ENCODE data around the gene ARID3B. TPM values are rescaled to one million over a fixed set of nuclear protein-coding genes. Genes with fewer than 3 reads are reported as not detected.
"Not testable (repeated sequence)": the region's sequence is repeated elsewhere in the genome, so short reads cannot be mapped to it uniquely, and the experiment has no call there.

ARID3B gene, protein sequence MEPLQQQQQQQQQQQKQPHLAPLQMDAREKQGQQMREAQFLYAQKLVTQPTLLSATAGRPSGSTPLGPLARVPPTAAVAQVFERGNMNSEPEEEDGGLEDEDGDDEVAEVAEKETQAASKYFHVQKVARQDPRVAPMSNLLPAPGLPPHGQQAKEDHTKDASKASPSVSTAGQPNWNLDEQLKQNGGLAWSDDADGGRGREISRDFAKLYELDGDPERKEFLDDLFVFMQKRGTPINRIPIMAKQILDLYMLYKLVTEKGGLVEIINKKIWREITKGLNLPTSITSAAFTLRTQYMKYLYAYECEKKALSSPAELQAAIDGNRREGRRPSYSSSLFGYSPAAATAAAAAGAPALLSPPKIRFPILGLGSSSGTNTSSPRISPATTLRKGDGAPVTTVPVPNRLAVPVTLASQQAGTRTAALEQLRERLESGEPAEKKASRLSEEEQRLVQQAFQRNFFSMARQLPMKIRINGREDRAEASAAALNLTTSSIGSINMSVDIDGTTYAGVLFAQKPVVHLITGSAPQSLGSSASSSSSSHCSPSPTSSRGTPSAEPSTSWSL
- 6.8 TPM for total RNA-seq

DNA sequence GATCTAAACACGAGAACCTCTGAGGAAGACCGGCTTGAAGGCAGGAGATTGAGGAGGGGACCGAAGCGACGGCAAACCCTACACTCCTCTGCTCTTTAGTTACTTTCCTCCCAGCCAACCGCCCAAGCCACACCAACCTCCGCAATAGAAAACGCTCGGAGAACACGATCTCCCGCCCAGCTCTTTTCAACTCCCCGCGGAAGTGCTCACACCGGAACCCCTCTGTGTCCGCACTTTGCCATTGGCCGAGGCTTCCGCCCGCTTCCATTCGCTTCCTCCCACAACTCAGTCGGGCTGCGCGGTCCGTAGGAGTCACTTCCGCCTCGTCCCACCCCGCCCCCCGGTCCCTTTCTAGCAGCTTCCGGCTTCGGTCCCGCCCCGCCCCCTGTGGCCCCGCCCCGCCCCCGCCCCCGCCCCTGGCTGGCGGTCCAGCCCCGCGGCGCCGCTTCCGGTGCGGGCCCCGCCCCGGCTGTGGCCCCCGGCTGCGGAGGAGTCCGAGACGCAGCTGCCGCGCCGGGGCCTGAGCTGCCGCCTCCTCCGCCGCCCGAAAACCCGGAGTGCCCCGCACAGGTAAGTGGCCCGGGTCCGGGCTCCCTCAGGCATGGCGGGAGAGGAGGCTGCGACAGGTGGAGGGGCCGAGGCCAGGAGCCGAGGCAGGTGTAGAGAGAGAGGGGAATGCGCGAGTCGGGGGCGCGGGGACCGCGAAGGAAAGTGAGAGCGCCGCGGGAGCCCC, at the start of gene ARID3B:
ARID3B (plus strand) TSS at position 460 of the 733 bp plus-strand sequence. CDS start 2,717 bp downstream, outside the sequence.
- peak; percentile 98 for DNase-seq (ENCODE audit: low spot score)

DNA sequence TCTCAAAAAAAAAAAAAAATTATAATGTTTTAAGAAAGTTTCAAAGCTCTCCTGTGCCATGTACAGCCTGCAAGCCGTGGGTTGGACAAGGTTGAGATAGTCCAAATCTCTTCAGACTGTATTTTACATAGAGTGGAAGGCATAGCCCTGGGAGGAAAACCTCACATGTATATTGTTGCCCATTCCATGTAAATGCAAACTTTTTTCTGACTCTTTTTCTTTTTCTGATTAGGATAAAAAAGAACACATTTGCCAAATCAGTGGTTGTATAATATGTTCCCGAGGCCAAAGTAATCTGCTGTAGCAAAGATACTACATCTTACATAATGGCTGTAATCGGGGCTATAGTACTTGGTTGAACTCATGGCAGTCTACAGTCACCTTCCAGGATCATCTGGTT, 44.4 kb upstream of the ARID3B start:
- no peak for DNase-seq (ENCODE audit: low spot score)

DNA sequence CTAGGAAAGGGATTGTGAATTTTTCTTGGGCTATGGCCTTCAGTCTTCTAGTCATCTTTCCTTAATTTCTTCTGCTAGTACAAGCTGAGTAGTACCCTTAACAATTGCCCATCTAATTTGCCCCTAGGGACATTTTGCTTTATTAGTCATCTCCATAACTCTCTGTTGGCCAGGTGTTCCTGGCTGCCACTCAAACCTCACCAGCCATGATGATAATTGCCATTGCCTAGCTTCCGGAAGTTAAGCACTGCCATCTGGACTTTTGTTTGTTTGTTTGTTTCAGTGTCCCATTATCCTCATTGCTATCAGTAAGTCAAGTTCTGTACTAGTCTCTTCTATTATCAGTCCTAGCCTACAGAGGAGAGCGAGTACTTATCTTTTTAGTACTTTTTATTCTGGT, 43.4 kb upstream of the ARID3B start:
- DNase-seq (ENCODE audit: low spot score) = no peak

DNA sequence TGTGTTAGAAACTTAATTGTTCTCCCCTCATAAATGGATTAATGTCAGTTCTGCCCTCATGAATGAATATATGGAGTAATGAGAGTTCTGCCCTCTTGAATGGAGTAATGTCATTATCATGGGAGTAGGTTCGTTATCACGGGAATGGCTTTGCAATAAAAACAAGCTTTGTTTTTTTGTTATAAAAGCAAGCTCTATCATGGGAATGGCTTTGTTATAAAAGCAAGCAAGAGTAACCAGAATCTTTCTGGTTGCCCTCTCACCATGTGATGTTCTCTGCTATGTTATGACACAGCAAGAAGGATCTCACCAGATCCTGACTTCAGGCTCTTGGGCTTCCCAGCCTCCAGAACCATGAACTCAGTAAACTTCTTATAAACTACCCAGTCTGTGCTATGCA, 41.7 kb upstream of the ARID3B start:
- DNase-seq (ENCODE audit: low spot score) = no peak

DNA sequence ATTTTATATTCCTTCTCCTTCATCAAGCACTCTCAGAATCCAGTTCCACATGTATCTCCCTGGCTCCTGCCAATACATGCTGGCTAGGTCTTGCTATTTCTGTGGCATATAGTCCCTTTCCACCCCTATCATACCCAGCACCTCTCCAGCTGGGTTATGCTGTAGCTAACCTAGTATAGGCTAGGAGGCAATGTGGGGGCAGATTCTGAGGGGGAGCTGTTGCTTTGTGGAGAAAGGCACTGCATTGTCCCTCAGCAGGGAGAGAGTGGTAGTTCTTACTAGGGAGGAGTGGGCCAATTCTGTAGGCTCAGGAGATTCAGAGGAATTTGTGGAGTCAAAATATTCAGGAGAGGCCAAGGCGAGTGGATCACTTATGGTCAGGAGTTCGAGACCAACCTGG, 40.6 kb upstream of the ARID3B start:
- no peak for DNase-seq (ENCODE audit: low spot score)

DNA sequence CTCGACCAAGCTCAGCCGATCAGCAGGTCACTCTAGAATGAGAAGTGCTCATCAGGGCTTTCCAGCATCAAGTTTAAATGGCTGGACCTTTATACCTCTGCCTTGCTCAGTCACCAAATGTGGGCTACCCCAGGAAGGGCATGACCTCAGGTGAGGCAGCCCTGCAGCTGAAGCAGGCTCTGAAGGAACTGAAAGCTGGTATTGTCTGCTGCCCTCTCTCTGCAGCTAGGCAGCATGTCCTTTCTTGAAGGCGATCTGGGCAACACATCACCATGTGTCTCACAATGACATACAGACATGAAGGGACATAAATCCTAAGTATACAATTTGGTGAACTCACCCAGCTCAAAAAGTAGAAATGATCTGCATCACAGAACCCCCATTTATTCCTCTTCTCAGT, 38.7 kb upstream of the ARID3B start:
- DNase-seq (ENCODE audit: low spot score) = no peak

DNA sequence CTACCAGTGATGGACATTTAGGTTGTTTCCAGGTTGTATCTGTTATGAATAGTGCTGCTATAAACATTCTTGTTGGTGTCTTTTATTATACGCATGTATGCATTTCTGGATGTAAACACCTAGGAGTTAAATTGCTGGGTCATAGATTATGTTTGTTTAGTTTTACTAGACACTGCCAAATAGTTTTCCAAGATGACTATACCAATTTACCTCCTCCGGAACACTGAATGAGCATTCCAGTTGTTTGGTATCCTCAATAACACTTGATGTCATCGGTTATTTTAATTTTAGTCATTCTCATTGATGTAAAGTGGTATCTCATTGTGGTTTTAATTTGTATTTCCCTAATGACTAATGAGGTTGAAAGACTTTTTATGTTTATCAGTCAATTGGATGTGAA, 36.6 kb upstream of the ARID3B start:
- no peak for DNase-seq (ENCODE audit: low spot score)

DNA sequence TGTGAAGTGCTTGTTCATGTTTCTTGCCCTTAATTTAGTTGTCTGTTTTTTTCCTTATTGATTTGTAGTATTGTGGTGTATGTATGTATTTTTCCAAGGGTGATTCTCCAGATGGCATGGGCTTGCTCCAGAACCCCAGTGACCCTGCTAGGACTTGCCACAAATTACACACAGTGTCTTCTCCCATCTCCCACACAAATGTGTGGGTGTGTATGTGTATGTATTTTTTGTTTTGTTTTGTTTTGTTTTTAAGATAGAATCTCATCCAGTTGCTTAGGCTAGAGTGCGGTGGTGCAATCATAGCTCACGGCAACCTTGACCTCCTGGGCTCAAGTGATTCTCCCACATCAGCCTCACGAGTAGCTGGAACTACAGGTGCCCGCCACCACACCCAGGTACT, 36.2 kb upstream of the ARID3B start:
- no peak for DNase-seq (ENCODE audit: low spot score)

DNA sequence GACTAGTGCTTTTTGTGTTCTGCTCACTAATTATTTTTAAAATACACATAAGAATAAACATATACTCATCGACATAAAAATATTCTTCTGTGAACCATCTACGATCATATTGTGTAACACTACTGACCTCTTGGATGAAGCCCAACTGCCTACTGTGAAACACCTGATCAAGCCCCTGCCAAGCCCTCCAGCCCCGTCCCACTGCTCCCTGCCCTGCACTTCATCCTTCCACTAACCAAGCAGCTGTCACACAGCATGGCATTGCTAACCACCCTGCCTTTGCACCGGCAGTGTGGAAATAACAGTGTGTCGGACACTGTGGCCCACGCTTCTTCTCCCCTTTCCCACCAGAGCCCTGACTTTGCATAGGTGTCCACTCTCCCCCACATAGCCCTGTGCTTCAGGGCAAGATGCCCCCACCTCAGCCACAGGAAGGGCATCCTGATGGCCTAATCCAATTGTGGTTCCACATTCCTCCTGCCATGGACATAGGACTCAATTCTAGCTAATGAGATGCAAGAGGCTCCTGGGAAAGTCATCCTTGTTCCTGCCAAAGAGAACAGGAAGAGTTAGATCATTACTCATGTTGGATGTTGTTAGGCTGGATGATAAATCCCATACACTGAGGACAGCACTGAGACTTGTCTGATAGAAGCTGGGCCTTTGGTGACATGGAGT, 35.0 kb upstream of the ARID3B start:
- DNase-seq (ENCODE audit: low spot score) = no peak

DNA sequence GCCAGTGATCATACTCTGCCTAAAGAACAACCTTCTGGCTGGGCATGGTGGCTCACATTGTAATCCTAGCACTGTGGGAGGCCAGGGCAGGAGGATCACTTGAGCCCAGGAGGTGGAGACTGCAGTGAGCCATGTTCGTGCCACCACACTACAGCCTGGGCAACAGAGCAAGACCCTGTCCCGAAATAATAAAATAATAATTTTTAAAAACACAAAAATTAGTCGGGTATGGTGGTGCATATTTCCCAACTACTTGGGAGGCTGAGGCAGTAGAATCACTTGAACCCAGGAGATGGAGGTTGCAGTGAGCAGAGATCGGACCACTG, 34.5 kb upstream of the ARID3B start:
- DNase-seq (ENCODE audit: low spot score) = no peak

DNA sequence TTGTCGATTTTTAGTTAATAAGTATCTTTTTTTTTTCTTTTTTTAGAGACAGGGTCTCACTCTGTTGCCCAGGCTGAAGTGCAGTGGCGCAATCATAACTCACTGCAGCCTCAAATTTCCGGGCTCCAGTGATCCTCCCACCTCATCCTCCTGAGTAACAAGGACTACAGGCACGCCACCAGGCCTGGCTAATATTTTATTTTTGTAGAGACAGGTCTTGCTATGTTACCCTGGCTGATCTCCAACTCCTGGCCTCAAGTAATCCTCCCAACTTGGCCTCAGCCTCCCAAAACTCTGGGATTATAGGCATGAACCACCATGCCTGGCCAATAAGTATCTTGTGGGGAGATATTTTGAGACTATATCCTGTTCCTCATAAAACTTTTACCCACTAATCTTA, 29.4 kb upstream of the ARID3B start:
- DNase-seq (ENCODE audit: low spot score) = no peak

DNA sequence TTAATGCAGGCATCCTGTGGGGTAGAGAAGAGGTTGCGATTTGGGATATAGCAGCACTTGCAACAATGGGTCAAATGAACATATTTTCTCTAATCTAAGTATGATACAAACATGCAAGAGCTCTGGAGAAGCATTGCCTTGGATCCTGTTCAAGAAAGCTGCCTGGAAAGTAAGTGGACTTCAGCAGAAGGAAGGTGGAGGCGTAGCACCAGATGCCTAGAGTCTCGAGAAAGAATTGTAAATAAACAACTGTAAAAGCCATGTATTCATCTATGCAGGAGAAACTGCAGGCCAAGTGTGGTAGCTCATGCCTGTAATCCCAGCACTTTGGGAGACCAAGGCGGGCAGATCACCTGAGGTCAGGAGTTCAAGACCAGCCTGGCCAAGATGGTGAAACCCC, 27.0 kb upstream of the ARID3B start:
- DNase-seq (ENCODE audit: low spot score) = not testable (repeated sequence)

DNA sequence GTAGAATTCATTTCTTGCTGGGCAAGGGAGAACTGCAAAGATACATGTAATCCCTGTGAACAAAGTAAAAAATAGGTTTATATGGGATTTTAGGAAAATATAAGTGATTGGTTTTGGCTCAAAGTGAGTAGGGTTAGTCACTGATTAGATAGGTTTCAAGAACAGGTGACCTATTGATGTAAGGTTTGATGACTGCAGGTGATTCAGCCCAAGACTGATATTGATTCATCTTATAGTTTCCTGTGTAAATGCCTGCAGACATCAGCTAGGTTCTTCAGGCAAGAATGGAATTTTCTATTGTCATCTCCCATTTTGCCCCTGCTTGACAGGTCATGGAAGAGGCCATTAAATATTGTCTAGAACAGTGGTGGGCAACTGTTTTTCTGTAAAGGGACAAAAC, 23.9 kb upstream of the ARID3B start:
- DNase-seq (ENCODE audit: low spot score) = no peak

DNA sequence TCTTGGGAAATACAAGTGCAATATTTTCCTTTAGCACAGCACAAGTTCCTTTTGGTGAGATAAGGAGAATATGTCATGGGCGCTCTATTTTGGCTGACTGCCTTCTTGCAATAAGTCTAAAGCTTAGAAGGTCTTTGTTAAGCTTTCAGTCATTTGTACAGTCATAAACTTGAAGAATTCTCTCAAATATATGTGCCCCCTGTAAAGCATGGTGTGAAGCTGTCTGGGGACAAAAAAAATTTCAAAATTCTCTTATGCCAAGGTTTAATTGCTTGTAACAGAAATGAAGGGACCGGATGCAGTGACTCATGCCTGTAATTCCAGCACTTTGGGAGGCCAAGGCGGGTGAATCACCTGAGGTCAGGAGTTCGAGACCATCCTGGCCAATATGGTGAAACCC, 21.7 kb upstream of the ARID3B start:
- DNase-seq (ENCODE audit: low spot score) = no peak

DNA sequence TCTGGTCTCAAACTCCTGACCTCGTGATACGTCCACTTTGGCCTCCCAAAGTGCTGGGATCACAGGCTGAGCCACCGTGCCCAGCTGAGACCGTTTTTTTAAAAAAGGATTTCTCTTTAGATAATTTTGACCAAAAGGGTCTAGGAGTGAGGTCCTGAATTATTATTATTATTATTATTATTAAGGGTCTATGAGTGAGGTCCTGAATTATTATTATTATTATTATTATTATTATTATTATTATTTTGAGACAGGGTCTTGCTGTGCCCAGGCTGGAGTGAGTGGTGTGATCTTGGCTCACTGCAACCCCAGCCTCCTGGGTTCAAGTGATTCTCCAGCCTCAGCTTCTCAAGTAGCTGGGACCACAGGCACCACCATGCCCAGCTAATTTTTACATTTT, 20.6 kb upstream of the ARID3B start:
- DNase-seq (ENCODE audit: low spot score) = no peak

DNA sequence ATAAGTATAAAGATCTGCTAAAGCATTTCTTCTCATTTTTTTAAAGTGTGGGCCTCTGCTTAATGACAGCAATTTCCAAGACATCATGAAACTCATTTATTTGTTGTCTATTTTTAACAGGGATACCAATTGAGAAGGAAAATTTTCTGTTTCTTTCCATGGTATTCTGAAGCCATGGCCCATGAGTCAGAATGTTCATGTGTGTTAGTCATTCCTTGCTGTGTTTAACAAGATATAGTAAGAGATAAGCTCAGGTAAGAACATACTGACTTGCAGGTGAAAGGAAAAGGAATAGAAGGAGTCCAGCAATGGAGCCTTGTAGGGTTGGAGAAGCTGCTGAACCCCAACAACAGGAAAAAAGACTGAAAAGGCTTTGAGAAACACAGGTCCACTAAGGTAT, 17.0 kb upstream of the ARID3B start:
- no peak for DNase-seq (ENCODE audit: low spot score)

DNA sequence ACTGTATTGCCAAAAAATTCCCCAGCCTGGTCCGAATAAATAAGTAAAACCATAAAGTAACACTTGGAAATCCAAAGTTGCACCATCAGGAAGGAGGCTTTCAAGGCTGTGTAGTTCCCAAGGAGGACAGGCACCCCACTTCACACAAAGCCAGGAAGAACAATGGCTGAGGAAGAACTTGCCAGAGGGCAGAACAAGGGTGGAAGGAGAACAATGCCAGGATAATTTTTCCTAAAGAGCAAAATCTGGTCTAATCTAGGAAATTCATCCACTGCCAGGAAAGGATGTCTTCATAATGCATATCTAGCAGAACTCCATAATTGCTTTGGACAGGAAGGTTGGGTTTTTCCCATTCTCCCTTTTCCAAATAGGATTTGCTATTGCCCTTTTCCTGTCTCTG, 15.7 kb upstream of the ARID3B start:
- DNase-seq (ENCODE audit: low spot score) = no peak

DNA sequence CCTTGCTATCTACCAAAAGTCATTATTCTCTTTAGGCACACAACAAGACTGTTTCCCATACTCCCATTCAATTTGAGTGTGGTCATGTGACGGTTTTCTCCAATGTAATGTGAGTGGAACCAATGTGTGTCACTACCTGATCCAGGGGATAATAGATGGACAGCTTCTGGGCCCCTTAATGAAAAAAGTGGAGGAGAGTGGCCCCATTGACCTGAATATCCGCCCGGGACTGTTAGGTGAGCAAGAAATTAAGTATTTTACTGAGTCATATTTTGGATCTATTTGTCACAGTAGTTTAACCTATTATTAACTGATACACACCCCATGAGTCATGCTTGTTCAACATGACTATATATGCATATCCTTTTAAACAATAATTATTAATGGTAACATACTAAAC, 15.1 kb upstream of the ARID3B start:
- DNase-seq (ENCODE audit: low spot score) = no peak

DNA sequence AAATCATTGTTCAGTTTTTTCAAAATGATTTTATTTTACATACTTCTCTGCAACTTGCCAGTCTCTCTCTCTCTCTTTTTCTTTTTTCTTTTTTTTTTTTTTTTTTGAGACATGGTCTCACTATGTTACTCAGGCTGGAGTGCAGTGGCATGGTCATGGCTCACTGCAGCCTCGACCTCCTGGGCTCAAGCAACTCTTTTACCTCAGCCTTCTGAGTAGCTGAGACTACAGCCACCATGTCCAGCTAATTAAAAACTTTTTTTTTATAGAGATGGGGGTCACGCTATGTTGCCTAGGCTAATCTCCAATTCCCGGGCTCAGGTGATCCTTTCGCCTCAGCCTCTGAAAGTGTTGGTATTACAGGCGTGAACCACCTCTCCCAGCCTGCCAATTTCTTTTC, 12.1 kb upstream of the ARID3B start:
- DNase-seq (ENCODE audit: low spot score) = no peak

DNA sequence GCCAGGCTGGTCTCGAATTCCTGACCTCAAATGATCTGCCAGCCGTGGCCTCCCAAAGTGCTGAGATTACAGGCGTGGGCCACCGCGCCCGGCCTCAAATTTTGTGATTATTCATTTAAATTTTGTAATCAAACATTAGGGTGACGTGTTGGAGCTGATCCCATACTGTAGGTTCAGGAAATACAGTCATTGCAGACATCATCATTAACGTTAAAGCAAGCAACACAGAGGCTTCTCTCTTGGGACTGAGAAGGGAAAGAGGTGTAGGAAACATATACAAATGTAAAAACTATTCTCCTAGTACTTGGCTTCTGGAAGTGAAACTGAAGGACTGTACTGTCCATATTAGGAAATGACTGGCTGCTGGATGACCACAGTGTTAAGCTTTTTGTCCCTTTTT, 11.1 kb upstream of the ARID3B start:
- DNase-seq (ENCODE audit: low spot score) = no peak

DNA sequence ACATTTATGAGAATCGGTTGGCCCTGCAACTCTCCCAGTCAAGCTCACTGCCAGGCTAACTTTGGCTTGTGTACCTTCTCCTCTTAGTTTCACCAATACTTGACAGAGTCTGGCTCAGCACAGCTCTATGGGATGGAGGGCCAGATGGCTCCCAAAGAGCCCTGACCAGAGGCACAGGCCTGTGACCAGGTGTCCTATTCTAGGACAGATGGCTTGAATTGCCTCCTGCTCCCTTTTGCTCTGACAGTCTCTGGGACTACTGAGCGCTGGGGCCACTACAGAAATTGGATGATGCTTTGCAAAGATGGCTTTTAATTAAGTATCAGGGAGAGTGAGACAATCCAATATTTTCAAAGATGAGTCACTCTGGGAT, 10.3 kb upstream of the ARID3B start:
- DNase-seq (ENCODE audit: low spot score) = no peak

DNA sequence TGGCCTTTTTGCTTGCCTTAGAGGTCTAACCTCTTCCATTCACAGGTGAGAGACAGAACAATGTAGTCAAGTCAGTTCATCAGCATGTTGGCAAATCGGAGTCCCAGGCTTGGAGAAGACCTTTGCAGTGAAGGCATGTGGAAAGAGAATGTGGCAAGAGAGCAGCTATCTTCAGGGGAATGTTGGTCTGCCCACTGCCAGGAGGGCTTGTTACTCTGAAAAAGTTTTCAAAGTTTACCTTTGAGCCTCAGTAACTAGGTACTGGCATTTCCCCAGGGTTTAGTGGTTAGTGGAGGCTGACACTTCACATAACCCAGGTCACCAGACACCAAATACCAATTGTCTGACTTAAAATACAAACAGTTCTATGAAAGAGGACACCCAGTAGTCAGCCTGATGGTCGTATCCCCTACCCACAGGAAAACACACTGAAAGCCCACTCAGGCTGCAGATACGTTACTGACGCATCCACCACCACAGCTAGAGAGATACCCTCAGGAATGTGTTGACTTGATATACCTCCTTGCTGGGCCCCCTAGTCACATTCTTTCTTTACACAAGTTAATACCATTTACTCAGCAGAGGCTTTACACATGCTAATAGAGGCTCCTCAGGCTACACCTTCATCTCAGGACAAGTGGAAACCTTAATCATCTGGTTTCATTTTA, 9.7 kb upstream of the ARID3B start:
- DNase-seq (ENCODE audit: low spot score) = no peak
